Naive B cell (primary cell): ENCODE measurements around the gene DUSP3. TPM values are rescaled to one million over a fixed set of nuclear protein-coding genes. Genes with fewer than 3 reads are reported as not detected.

Experiments used
- ATAC-seq, 2 donors: fragments of 150-1000 bp; cut with Tn5 transposase; 2 replicates each; pipeline ENCODE4 v1.10.0; 2021; ENCODE audit warnings: low read depth in 2 of 2, mild to moderate bottlenecking in 2 of 2, moderate library complexity in 2 of 2
- DNase-seq: peaks from one replicate; pipeline ENCODE4 v3.0.0; 2022
- H3K27ac Mint-ChIP-seq, 6 donors: one replicate each; pipeline ENCODE4 v1.8.0; 2020 to 2022; ENCODE audit warnings: mild to moderate bottlenecking in 6 of 6, mixed read lengths in 6 of 6, moderate library complexity in 5 of 6, inconsistent platforms in 2 of 6
- H3K27me3 Mint-ChIP-seq, 3 donors: one replicate each; pipeline ENCODE4 v1.8.0; 2021 to 2022; ENCODE audit warnings: mixed read lengths in 3 of 3, mild to moderate bottlenecking in 1 of 3
- H3K36me3 Mint-ChIP-seq, 2 donors: one replicate each; pipeline ENCODE4 v1.8.0; 2020 to 2022; ENCODE audit warnings: mixed read lengths in 2 of 2, inconsistent platforms in 1 of 2, mild to moderate bottlenecking in 1 of 2
- H3K4me1 Mint-ChIP-seq, 3 donors: one replicate each; pipeline ENCODE4 v1.8.0; 2020 to 2022; ENCODE audit warnings: mixed read lengths in 3 of 3, inconsistent platforms in 1 of 3, mild to moderate bottlenecking in 1 of 3, moderate library complexity in 1 of 3
- H3K4me3 Mint-ChIP-seq, 8 donors: one replicate each; pipeline ENCODE4 v1.8.0; 2020 to 2022; ENCODE audit warnings: mild to moderate bottlenecking in 8 of 8, mixed read lengths in 8 of 8, moderate library complexity in 8 of 8, inconsistent platforms in 2 of 8
- H3K9me3 Mint-ChIP-seq, 7 donors: one replicate each; pipeline ENCODE4 v1.8.0; 2020 to 2022; ENCODE audit warnings: mixed read lengths in 7 of 7, mild to moderate bottlenecking in 5 of 7, inconsistent platforms in 2 of 7, moderate library complexity in 1 of 7
- polyA plus RNA-seq, 6 donors: library from polyadenylated mRNA; unstranded; fragments of 300-500 nt; fragmentation: Illumina TruSeq; gene quantifications; one replicate each; pipeline ENCODE4 v1.2.3, GENCODE V29; 2021; ENCODE audit warnings: low read depth in 6 of 6

The DUSP3 gene
- polyA plus RNA-seq, 6 donors from 2014 or later, result 1.7 to 10.5 (median 6.6) TPM

DNA sequence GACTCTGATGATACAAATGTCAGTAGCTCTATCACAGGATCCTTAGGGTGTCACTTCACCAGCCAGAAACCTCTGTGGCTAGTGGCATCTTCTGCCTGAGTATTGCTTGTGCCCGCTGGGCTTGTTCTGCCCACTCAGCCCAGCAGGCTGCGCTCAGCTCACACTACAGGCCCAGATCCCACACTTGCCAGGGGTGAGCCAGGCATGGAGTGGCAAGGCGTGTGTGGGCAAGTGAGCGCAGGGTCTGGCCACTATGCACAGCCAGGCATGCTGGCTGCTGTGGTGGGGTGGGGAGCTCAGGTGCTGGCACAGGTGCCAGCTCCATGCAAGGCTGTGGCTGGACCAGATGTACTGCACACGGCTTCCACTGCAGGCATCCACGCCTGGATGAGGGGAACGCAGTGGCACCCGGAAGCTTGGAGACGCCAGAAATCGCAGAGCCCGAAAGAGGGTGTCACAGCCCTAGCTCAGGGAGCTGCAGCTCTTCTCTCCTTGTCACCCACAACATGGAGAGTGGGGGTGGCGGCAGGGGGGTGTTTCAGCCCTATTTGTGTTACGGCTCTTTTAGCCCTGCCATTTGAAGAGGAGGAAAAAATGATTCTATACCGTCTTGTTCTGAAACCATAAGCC is 11.6 kb upstream of the DUSP3 start:
- ATAC-seq (no peak), DNase-seq (no peak)
- Mint-ChIP-seq H3K27ac (no peak overlapping the region), H3K4me1 (no peaks in the 10 kb centered on the region), H3K9me3 (peaks cover 0 to 5% (median 0%) of the 10 kb centered on the region in 7 donors), H3K27me3 (peaks cover 12 to 32% (median 15%) of the 10 kb centered on the region in 3 donors), H3K36me3 (no peaks in the 10 kb centered on the region), H3K4me3 (no peak overlapping the region)

- ATAC-seq, result no peak
- H3K27me3 Mint-ChIP-seq, result peaks cover 20 to 29% (median 21%) of the 10 kb centered on the region in 3 donors
- H3K4me3 Mint-ChIP-seq, result no peak overlapping the region
- H3K27ac Mint-ChIP-seq, result no peak overlapping the region
- no peaks in the 10 kb centered on the region for H3K4me1 Mint-ChIP-seq
- peaks cover 0 to 5% (median 0%) of the 10 kb centered on the region in 7 donors for H3K9me3 Mint-ChIP-seq
- no peak for DNase-seq
- no peaks in the 10 kb centered on the region for H3K36me3 Mint-ChIP-seq
Observed at GRCh38 chr17:43789482-43789881, 10.7 kb upstream of the DUSP3 start.

DNA sequence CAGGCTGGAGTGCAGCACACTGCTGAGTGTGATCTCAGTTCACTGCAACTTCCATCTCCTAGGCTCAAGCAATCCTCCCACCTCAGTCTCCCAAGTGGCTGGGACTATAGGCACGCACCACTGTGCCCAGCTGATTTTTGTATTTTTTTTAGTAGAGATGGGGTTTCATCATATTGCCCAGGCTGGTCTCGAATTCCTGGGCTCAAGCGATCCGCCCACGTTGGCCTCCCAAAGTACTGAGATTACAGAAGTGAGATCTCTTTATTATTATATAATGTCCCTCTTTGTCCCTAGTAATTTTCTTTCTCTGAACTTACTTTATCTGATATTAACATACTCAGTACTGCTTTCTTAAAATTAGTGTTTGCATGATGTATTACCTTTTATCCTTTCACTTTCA is 9.8 kb upstream of the DUSP3 start:
- Mint-ChIP-seq H3K36me3 (no peaks in the 10 kb centered on the region), H3K9me3 (peaks cover 0 to 5% (median 0%) of the 10 kb centered on the region in 7 donors), H3K27me3 (peaks cover 22 to 35% (median 28%) of the 10 kb centered on the region in 3 donors), H3K4me3 (no peak overlapping the region), H3K4me1 (no peaks in the 10 kb centered on the region), H3K27ac (no peak overlapping the region)
- DNase-seq (no peak), ATAC-seq (no peak)

DNA sequence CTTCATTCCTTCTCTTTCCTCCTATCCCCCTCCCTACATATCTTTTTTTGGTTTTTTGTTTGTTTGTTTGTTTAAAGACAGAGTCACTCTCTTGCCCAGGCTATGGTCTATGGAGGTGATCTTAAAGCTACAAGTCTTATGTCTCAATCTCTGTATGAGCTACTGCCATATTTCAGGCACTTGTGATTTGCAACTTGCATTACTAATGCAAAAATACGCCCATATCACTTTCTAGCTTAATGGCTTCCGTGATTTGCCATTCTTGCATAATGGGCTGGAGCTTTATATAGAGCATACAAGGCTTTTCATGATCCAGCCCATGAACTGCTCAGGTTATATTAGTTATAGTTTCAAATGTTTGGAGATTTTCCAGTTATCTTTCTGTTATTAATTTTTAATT is 9.0 kb upstream of the DUSP3 start:
- peaks cover 18 to 43% (median 36%) of the 10 kb centered on the region in 3 donors for H3K27me3 Mint-ChIP-seq
- no peak for DNase-seq
- ATAC-seq, result no peak
- no peaks in the 10 kb centered on the region for H3K36me3 Mint-ChIP-seq
- H3K27ac Mint-ChIP-seq, result no peak overlapping the region
- no peak overlapping the region for H3K4me3 Mint-ChIP-seq
- H3K9me3 Mint-ChIP-seq, result no peaks in the 10 kb centered on the region
- H3K4me1 Mint-ChIP-seq, result no peaks in the 10 kb centered on the region

- DNase-seq (no peak), ATAC-seq (no peak)
- peaks cover 0 to 4% (median 0%) of the 10 kb centered on the region in 3 donors for H3K4me1 Mint-ChIP-seq
- H3K27ac Mint-ChIP-seq, result no peak overlapping the region
- no peaks in the 10 kb centered on the region for H3K36me3 Mint-ChIP-seq
- H3K27me3 Mint-ChIP-seq, result peaks cover 40 to 58% (median 48%) of the 10 kb centered on the region in 3 donors
- H3K9me3 Mint-ChIP-seq, result no peaks in the 10 kb centered on the region
- no peak overlapping the region for H3K4me3 Mint-ChIP-seq
Observed at GRCh38 chr17:43784628-43785101, 5.9 kb upstream of the DUSP3 start.

DNA sequence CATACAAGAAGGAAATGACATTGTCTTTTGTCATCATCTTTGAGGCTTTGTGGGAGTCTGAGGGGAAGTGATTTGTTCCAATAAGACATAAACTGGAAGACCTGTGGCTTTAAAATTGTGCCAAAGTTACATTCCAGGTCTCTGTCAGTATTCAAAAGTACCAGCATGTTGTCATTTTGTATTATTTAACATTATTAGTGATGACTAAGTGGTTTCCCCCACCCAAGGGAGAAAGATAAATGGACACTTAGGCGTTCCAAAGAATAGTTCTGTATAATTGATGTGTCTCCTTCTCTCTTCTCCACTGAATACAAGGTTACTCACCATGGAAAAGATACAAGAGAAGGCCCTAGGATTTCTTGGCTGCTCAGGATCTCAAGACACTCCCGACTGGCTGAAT is 5.3 kb upstream of the DUSP3 start:
- Mint-ChIP-seq H3K27ac (no peak overlapping the region), H3K36me3 (no peaks in the 10 kb centered on the region), H3K27me3 (peaks cover 40 to 55% (median 47%) of the 10 kb centered on the region in 3 donors), H3K4me1 (peaks cover 4 to 10% (median 6%) of the 10 kb centered on the region in 3 donors), H3K4me3 (no peak overlapping the region), H3K9me3 (no peaks in the 10 kb centered on the region)
- DNase-seq, result no peak
- no peak for ATAC-seq

- ATAC-seq (no peak), DNase-seq (no peak)
- Mint-ChIP-seq H3K36me3 (no peaks in the 10 kb centered on the region), H3K4me1 (peaks cover 4 to 12% (median 6%) of the 10 kb centered on the region in 3 donors), H3K27ac (no peak overlapping the region), H3K27me3 (peaks cover 32 to 55% (median 47%) of the 10 kb centered on the region in 3 donors), H3K9me3 (no peaks in the 10 kb centered on the region), H3K4me3 (no peak overlapping the region)
Observed at GRCh38 chr17:43782913-43783680, 4.3 kb upstream of the DUSP3 start.

- H3K4me1 Mint-ChIP-seq, result peaks cover 4 to 18% (median 6%) of the 10 kb centered on the region in 3 donors
- H3K27me3 Mint-ChIP-seq, result peaks cover 31 to 55% (median 46%) of the 10 kb centered on the region in 3 donors
- no peaks in the 10 kb centered on the region for H3K9me3 Mint-ChIP-seq
- ATAC-seq (no peak), DNase-seq (no peak)
- H3K27ac Mint-ChIP-seq, result peak within 1 kb of the TSS in 3 of 6 donors; percentile 24 to 92 (median 84)
- H3K36me3 Mint-ChIP-seq, result no peaks in the 10 kb centered on the region
- peak within 1 kb of the TSS; percentile 70 to 92 (median 87) for H3K4me3 Mint-ChIP-seq
Observed at GRCh38 chr17:43780135-43780534, 1.4 kb upstream of the DUSP3 start, which contains the start of gene CFAP97D1. TSS of gene CFAP97D1 (plus strand) at chr17:43780435. CDS start at chr17:43780463, 28 bp downstream.

- Mint-ChIP-seq H3K36me3 (no peaks in the 10 kb centered on the region), H3K4me3 (peak overlapping the region; percentile 70 to 92 (median 87)), H3K27ac (peak overlapping the region in 5 of 6 donors; percentile 24 to 92 (median 84)), H3K4me1 (peaks cover 6 to 21% (median 7%) of the 10 kb centered on the region in 3 donors), H3K27me3 (peaks cover 24 to 48% (median 39%) of the 10 kb centered on the region in 3 donors), H3K9me3 (no peaks in the 10 kb centered on the region)
- DNase-seq, result no peak
- peak; percentile 38 to 52 for ATAC-seq
Observed at GRCh38 chr17:43779145-43780125, 658 bp upstream of the DUSP3 start.

- peak overlapping the region in 3 of 6 donors; percentile 15 to 89 (median 88) for H3K27ac Mint-ChIP-seq
- H3K4me3 Mint-ChIP-seq, result peak overlapping the region in 3 of 8 donors; percentile 44 to 75 (median 57)
- no peaks in the 10 kb centered on the region for H3K36me3 Mint-ChIP-seq
Observed at GRCh38 chr17:43774304-43775250, 4.2 kb downstream of the DUSP3 start.

GRCh38 chr17:43772877-43773648 is 5.7 kb downstream of the DUSP3 start:
- Mint-ChIP-seq H3K4me3 (peak overlapping the region in 7 of 8 donors; percentile 50 to 76 (median 64)), H3K9me3 (no peaks in the 10 kb centered on the region), H3K27ac (peak overlapping the region; percentile 74 to 96 (median 88)), H3K4me1 (peaks cover 28 to 47% (median 30%) of the 10 kb centered on the region in 3 donors), H3K27me3 (no peaks in the 10 kb centered on the region), H3K36me3 (no peaks in the 10 kb centered on the region)
- DNase-seq (peak; percentile 21), ATAC-seq (peak; percentile 16 to 37)

More at GRCh38 chr17:43774304-43775250, 4.2 kb downstream of the DUSP3 start:
- DNase-seq (no peak), ATAC-seq (no peak)
- H3K27me3 Mint-ChIP-seq, result peaks cover 0 to under 1% (median 0%) of the 10 kb centered on the region in 3 donors
- H3K4me1 Mint-ChIP-seq, result peaks cover 25 to 42% (median 25%) of the 10 kb centered on the region in 3 donors
- H3K9me3 Mint-ChIP-seq, result no peaks in the 10 kb centered on the region
